SU-DHL-6 (cell line): Measurements from ENCODE around the gene TBC1D9B.

Source experiments
- H2AFZ ChIP-seq: fragments of 200-600 bp; sonication (generic); 2 replicates; pipeline ENCODE4 v1.6.1; 2014; ENCODE audit warnings: low read depth, mild to moderate bottlenecking, moderate library complexity, mixed read lengths, antibody characterized with exemption, low read length; ENCODE audit not compliant: severe bottlenecking
- H3F3A ChIP-seq: fragments of 200-600 bp; shearing (Covaris generic); 2 replicates; pipeline ENCODE4 v1.6.0; 2016; ENCODE audit warnings: antibody characterized with exemption, mild to moderate bottlenecking; ENCODE audit not compliant: insufficient read depth
- H3K27ac ChIP-seq: fragments of 200-600 bp; sonication (generic); 2 replicates; pipeline ENCODE4 v1.5.1; 2016; ENCODE audit warnings: low read depth, mild to moderate bottlenecking, low read length, moderate library complexity, mixed read lengths
- H3K27me3 ChIP-seq: fragments of 200-600 bp; sonication (generic), shearing (Covaris generic); 2 replicates; pipeline ENCODE4 v1.6.0; 2014; ENCODE audit warnings: mild to moderate bottlenecking, low read length
- H3K36me3 ChIP-seq: fragments of 200-600 bp; sonication (generic); 2 replicates; pipeline ENCODE4 v1.6.1; 2014; ENCODE audit warnings: mild to moderate bottlenecking, low read length, mixed read lengths
- H3K4me2 ChIP-seq: fragments of 300-600, 200-600 bp; shearing (Covaris generic), sonication (generic); 2 replicates; pipeline ENCODE4 v1.6.0; 2014; ENCODE audit warnings: low read length, low read depth, mild to moderate bottlenecking; ENCODE audit not compliant: poor library complexity, severe bottlenecking
- H3K4me3 ChIP-seq: fragments of 200-600 bp; sonication (generic); 2 replicates; pipeline ENCODE4 v1.5.1; 2014; ENCODE audit warnings: antibody characterized with exemption, low read length, mild to moderate bottlenecking, mixed read lengths; ENCODE audit not compliant: insufficient read depth, poor library complexity, severe bottlenecking
- H3K79me2 ChIP-seq: fragments of 200-600 bp; sonication (generic); 2 replicates; pipeline ENCODE4 v1.6.1; 2014; ENCODE audit warnings: mild to moderate bottlenecking, low read length, moderate library complexity; ENCODE audit not compliant: insufficient read depth
- H3K9ac ChIP-seq: fragments of 200-600 bp; sonication (generic); 2 replicates; pipeline ENCODE4 v1.7.0; 2014; ENCODE audit warnings: mild to moderate bottlenecking, low read length
- H3K9me2 ChIP-seq: fragments of 200-600 bp; sonication (generic); replicated peaks from 2 replicates; pipeline ENCODE4 v1.6.1; 2014; ENCODE audit warnings: low read length; ENCODE audit not compliant: insufficient read depth
- H3K9me3 ChIP-seq: fragments of 200-600 bp; sonication (generic); 2 replicates; pipeline ENCODE4 v1.6.1; 2014; ENCODE audit warnings: low read length, mixed read lengths; ENCODE audit not compliant: insufficient read depth
- H4K20me1 ChIP-seq: fragments of 200-600 bp; sonication (generic); 2 replicates; pipeline ENCODE4 v1.6.1; 2014; ENCODE audit warnings: low read depth, mild to moderate bottlenecking, antibody characterized with exemption, low read length, moderate library complexity, mixed read lengths
- EZH2phosphoT487 ChIP-seq: fragments of 200-600 bp; sonication (generic), shearing (Covaris generic); conservative IDR thresholded peaks from 2 replicates; pipeline ENCODE4 v1.6.1; 2018; ENCODE audit warnings: mild to moderate bottlenecking, antibody characterized with exemption, low read length, moderate library complexity, mixed read lengths
- TF ChIP-seq, protein P1 (sequence below): fragments of 200-600 bp; sonication (generic); IDR thresholded peaks from one replicate; pipeline ENCODE4 v1.5.1; 2017; ENCODE audit warnings: antibody characterized with exemption, mild to moderate bottlenecking, low read length, moderate library complexity; ENCODE audit not compliant: insufficient read depth, poor library complexity, severe bottlenecking

TBC1D9B gene

DNA sequence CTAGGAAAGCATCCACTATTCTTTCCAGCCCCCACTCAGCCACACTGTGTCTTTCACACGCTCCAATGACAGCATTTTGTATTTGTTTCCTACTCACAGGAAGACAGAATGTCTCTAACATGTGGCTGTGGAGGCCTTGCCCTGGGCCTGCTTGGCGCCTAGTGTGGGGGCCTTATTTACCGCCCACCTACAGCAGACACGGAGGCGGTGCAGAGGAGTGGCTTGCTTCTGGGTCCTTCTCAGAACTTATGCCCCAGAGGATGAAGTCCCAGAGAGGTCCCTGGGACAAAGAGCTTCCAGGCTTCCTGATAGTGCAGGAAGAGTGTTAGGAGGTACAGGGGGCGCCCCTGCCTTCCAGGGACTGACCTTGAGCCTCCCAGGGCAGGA, 40.6 kb downstream of the TBC1D9B start:
- Histone ChIP-seq H3F3A (no peaks in the 10 kb centered on the region), H3K27me3 (no peaks in the 10 kb centered on the region), H3K9ac (no peak overlapping the region), H3K4me3 (no peak overlapping the region), H3K9me2 (no peaks in the 10 kb centered on the region), H4K20me1 (no peaks in the 10 kb centered on the region), H3K4me2 (no peak overlapping the region), H3K9me3 (no peaks in the 10 kb centered on the region), H3K27ac (no peak overlapping the region), H3K79me2 (no peaks in the 10 kb centered on the region), H2AFZ (no peak overlapping the region), H3K36me3 (peaks cover 9% of the 10 kb centered on the region; the same call in 1 of the 2 replicates)
- TF ChIP-seq, protein P1, sequence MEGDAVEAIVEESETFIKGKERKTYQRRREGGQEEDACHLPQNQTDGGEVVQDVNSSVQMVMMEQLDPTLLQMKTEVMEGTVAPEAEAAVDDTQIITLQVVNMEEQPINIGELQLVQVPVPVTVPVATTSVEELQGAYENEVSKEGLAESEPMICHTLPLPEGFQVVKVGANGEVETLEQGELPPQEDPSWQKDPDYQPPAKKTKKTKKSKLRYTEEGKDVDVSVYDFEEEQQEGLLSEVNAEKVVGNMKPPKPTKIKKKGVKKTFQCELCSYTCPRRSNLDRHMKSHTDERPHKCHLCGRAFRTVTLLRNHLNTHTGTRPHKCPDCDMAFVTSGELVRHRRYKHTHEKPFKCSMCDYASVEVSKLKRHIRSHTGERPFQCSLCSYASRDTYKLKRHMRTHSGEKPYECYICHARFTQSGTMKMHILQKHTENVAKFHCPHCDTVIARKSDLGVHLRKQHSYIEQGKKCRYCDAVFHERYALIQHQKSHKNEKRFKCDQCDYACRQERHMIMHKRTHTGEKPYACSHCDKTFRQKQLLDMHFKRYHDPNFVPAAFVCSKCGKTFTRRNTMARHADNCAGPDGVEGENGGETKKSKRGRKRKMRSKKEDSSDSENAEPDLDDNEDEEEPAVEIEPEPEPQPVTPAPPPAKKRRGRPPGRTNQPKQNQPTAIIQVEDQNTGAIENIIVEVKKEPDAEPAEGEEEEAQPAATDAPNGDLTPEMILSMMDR, result no peak
- no peak for TF ChIP-seq EZH2phosphoT487

DNA sequence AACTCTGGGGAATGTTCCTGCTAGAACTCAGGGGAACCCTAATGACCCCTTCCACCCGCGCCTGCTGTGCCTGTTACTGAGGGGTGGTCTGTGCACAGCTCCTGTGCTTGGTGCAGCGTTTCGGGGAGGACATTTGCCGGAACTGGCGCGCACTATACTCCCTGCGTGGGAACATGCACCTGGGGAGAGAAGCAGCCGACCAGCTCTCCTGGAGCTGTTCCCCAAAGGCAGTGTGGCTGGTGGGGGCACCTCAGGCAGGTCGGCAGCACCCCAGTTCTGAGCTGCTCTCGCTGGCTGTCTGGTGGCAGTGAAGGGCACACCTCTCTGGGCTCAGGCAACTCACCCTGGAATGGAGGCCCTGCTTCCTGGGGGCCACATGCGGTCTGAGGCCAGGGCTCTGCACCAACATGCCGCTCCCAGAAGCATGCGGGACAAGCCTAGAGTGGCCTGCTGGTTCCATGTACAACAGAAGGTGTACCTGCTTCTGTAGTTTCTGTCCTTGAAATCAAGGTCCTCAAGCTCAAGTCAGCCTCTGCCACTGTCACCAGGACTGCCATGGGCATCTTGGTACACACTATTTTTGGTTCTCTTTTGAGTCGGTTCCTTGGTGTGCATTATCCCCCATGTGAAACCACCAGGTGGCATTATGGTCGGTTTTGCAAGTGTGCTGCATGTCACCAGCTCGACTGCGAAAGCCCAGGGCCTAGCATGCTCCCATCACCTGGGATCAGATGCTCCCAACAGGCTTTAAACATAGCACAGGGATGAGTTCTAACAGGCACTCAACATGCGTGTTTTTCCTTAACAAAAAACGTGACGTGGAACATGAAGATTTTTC, 41.2 kb downstream of the TBC1D9B start:
- Histone ChIP-seq H3K27ac (no peak overlapping the region), H3K36me3 (peaks cover 11% of the 10 kb centered on the region; the same call in 1 of the 2 replicates), H3K79me2 (no peaks in the 10 kb centered on the region), H3K9me3 (no peaks in the 10 kb centered on the region), H4K20me1 (no peaks in the 10 kb centered on the region), H3K27me3 (no peaks in the 10 kb centered on the region), H3F3A (no peaks in the 10 kb centered on the region), H3K4me2 (no peak overlapping the region), H3K4me3 (no peak overlapping the region), H3K9me2 (no peaks in the 10 kb centered on the region), H2AFZ (no peak overlapping the region), H3K9ac (no peak overlapping the region)
- TF ChIP-seq EZH2phosphoT487, result no peak
- TF ChIP-seq, protein P1, result peak; percentile 14

DNA sequence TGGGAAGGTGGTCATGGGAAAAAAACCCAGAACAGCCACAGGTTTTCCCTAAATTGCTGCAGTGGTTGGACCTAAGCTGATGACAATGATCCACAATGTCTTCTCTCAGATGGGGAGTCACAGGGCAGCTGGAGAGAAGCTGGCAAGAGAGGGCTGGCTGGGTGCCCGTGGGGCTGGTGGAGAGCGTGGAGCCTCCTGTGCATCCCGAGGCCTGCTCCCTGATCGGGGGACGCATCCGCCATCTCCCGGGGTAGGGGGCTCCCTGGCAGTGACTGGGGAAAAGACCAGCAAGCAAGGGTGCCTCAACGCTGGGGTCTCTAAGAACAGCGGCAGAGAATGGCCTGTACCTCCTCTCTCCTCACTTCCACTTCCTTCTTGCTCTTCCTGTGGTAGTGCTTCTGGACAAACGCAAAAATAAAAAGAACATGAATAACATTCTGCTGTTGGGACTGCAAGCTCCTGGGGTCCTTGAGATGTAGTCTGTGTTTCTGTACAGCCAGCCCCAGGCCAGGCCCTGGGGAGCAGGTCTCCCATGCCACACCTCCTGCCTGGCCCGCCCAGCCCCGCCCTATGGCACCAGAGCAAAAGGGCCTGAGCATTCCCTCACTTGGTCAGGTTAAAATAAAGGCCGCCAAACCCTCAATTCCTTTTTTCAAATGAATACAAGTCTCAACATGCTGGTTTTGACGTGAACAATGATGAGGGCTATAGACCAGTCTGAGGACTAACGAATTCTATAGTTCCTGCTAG, 42.0 kb downstream of the TBC1D9B start:
- TF ChIP-seq, protein P1, result no peak
- no peak for TF ChIP-seq EZH2phosphoT487
- no peak overlapping the region for H3K4me3 ChIP-seq
- no peaks in the 10 kb centered on the region for H3K9me2 ChIP-seq
- no peak overlapping the region for H2AFZ ChIP-seq
- H3K9me3 ChIP-seq, result no peaks in the 10 kb centered on the region
- peaks cover 11% of the 10 kb centered on the region; the same call in 1 of the 2 replicates for H3K36me3 ChIP-seq
- no peaks in the 10 kb centered on the region for H3K27me3 ChIP-seq
- H3K79me2 ChIP-seq, result no peaks in the 10 kb centered on the region
- H4K20me1 ChIP-seq, result no peaks in the 10 kb centered on the region
- H3K27ac ChIP-seq, result no peak overlapping the region
- no peak overlapping the region for H3K9ac ChIP-seq
- peaks cover under 1% of the 10 kb centered on the region for H3F3A ChIP-seq
- H3K4me2 ChIP-seq, result no peak overlapping the region
